CD4-positive, CD25-positive, alpha-beta regulatory T cell (primary cell): ENCODE results near the gene C1orf159. TPM values are rescaled to one million over a fixed set of nuclear protein-coding genes. Genes with fewer than 3 reads are reported as not detected.
A peak's percentile ranks its signal among the peaks of the same experiment; 100 is the strongest.

Source experiments
- ATAC-seq, 2 donors: fragments of 150-1000 bp; cut with Tn5 transposase; one replicate each; pipeline ENCODE4 v1.10.0; 2021; ENCODE audit warnings: low read depth in 2 of 2, moderate number of reproducible peaks in 2 of 2, moderate library complexity in 1 of 2
- DNase-seq, 3 donors: peaks; one replicate each; pipeline versions ENCODE4 v3.0.0 to v3.0.0-alpha.2; 2012 to 2022; ENCODE audit warnings: mixed read lengths in 1 of 3
- H3K27ac ChIP-seq: one replicate; pipeline ENCODE4 v1.7.0; 2013; ENCODE audit warnings: mild to moderate bottlenecking, low read length; ENCODE audit not compliant: insufficient read depth, poor library complexity, severe bottlenecking
- H3K27me3 ChIP-seq: one replicate; pipeline ENCODE4 v1.7.0; 2013; ENCODE audit warnings: low read length; ENCODE audit not compliant: control insufficient read depth, insufficient read depth
- H3K36me3 ChIP-seq: one replicate; pipeline ENCODE4 v1.7.0; 2013; ENCODE audit warnings: mild to moderate bottlenecking, low read length, moderate library complexity; ENCODE audit not compliant: control insufficient read depth, insufficient read depth
- H3K4me1 ChIP-seq: 2 replicates; pipeline ENCODE4 v1.7.0; 2013; ENCODE audit warnings: mild to moderate bottlenecking, low read length; ENCODE audit not compliant: insufficient read depth, control insufficient read depth, poor library complexity, severe bottlenecking
- H3K4me3 ChIP-seq: one replicate; pipeline ENCODE4 v1.7.0; 2013; ENCODE audit warnings: low read depth, mild to moderate bottlenecking, low read length, moderate library complexity
- H3K9me3 ChIP-seq, 2 experiments: 1 replicate in 1 of 2; 2 replicates in 1 of 2; pipeline ENCODE4 v1.7.0; 2013; ENCODE audit warnings: low read length in 2 of 2, mild to moderate bottlenecking in 1 of 2, moderate library complexity in 1 of 2; ENCODE audit not compliant: control insufficient read depth in 2 of 2
- H3K27ac Mint-ChIP-seq, 3 donors: one replicate each; pipeline ENCODE4 v1.8.0; 2020 to 2022; ENCODE audit warnings: mild to moderate bottlenecking in 3 of 3, mixed read lengths in 3 of 3, moderate library complexity in 2 of 3
- H3K27me3 Mint-ChIP-seq: one replicate; pipeline ENCODE4 v1.8.0; 2022; ENCODE audit warnings: mild to moderate bottlenecking, mixed read lengths
- H3K36me3 Mint-ChIP-seq: one replicate; pipeline ENCODE4 v1.8.0; 2020; ENCODE audit warnings: mixed read lengths
- H3K4me1 Mint-ChIP-seq, 4 donors: one replicate each; pipeline ENCODE4 v1.8.0; 2020 to 2022; ENCODE audit warnings: mixed read lengths in 4 of 4, mild to moderate bottlenecking in 1 of 4
- H3K4me3 Mint-ChIP-seq, 4 donors: one replicate each; pipeline ENCODE4 v1.8.0; 2020 to 2022; ENCODE audit warnings: mild to moderate bottlenecking in 4 of 4, mixed read lengths in 4 of 4, moderate library complexity in 3 of 4
- H3K9me3 Mint-ChIP-seq, 7 donors: one replicate each; pipeline ENCODE4 v1.8.0; 2020 to 2022; ENCODE audit warnings: mixed read lengths in 7 of 7, mild to moderate bottlenecking in 3 of 7, moderate library complexity in 2 of 7
- polyA plus RNA-seq, 4 donors: library from polyadenylated mRNA; unstranded; fragments of 300-500 nt; fragmentation: Illumina TruSeq; gene quantifications; one replicate each; pipeline ENCODE4 v1.2.3, GENCODE V29; 2021
- total RNA-seq: library from RNA; stranded (reverse); gene quantifications from one replicate; pipeline ENCODE4 v1.2.3, GENCODE V29; 2022

The C1orf159 gene
- total and polyA plus RNA-seq, 5 donors from 2014 or later = 3.0 to 20.0 (median 4.9) TPM

- Histone ChIP-seq H3K36me3 (no peaks in the 10 kb centered on the region), H3K27me3 (no peaks in the 10 kb centered on the region), H3K4me3 (no peak overlapping the region), H3K9me3 (no peaks in the 10 kb centered on the region), H3K4me1 (peaks cover 28% of the 10 kb centered on the region), H3K27ac (no peak overlapping the region)
- H3K4me3 Mint-ChIP-seq = peak overlapping the region in 3 of 4 donors; percentile 26 to 85 (median 75)
- H3K4me1 Mint-ChIP-seq = peaks cover 0 to 19% (median 8%) of the 10 kb centered on the region in 4 donors
- ATAC-seq (no peak), DNase-seq (no peak)
- peaks cover 35% of the 10 kb centered on the region for H3K27me3 Mint-ChIP-seq
- no peaks in the 10 kb centered on the region for H3K9me3 Mint-ChIP-seq
- H3K36me3 Mint-ChIP-seq = no peaks in the 10 kb centered on the region
- H3K27ac Mint-ChIP-seq = no peak overlapping the region
Observed at GRCh38 chr1:1034439-1034781, 81.5 kb downstream of the C1orf159 start.

- no peak for DNase-seq
Observed at GRCh38 chr1:1033731-1034438, 82.0 kb downstream of the C1orf159 start.

GRCh38 chr1:1033009-1033587, 82.8 kb downstream of the C1orf159 start:
- Histone ChIP-seq H3K27ac (no peak overlapping the region), H3K27me3 (no peaks in the 10 kb centered on the region), H3K4me3 (no peak overlapping the region), H3K9me3 (no peaks in the 10 kb centered on the region), H3K4me1 (peaks cover 21% of the 10 kb centered on the region), H3K36me3 (no peaks in the 10 kb centered on the region)
- peaks cover 0 to 7% (median 3%) of the 10 kb centered on the region in 4 donors for H3K4me1 Mint-ChIP-seq
- no peak overlapping the region for H3K27ac Mint-ChIP-seq
- H3K36me3 Mint-ChIP-seq = no peaks in the 10 kb centered on the region
- H3K27me3 Mint-ChIP-seq = peaks cover 25% of the 10 kb centered on the region
- ATAC-seq (peak; percentile 79 to 85), DNase-seq (peak; percentile 73 to 86 (median 79))
- peak overlapping the region in 1 of 4 donors; percentile 60 for H3K4me3 Mint-ChIP-seq
- no peaks in the 10 kb centered on the region for H3K9me3 Mint-ChIP-seq

More at GRCh38 chr1:1033731-1034438, 82.0 kb downstream of the C1orf159 start:
- Histone ChIP-seq H3K27me3 (no peaks in the 10 kb centered on the region), H3K4me1 (peaks cover 23% of the 10 kb centered on the region), H3K27ac (no peak overlapping the region), H3K4me3 (no peak overlapping the region), H3K9me3 (no peaks in the 10 kb centered on the region), H3K36me3 (no peaks in the 10 kb centered on the region)
- peak overlapping the region in 2 of 4 donors; percentile 22 to 56 for H3K4me3 Mint-ChIP-seq
- ATAC-seq = no peak
- H3K27me3 Mint-ChIP-seq = peaks cover 33% of the 10 kb centered on the region
- H3K36me3 Mint-ChIP-seq = no peaks in the 10 kb centered on the region
- no peaks in the 10 kb centered on the region for H3K9me3 Mint-ChIP-seq
- H3K27ac Mint-ChIP-seq = no peak overlapping the region
- H3K4me1 Mint-ChIP-seq = peaks cover 0 to 14% (median 6%) of the 10 kb centered on the region in 4 donors

GRCh38 chr1:1032424-1032823, 83.5 kb downstream of the C1orf159 start:
- Mint-ChIP-seq H3K4me1 (peaks cover 0 to 7% (median 3%) of the 10 kb centered on the region in 4 donors), H3K36me3 (no peaks in the 10 kb centered on the region), H3K9me3 (no peaks in the 10 kb centered on the region), H3K4me3 (peak overlapping the region in 3 of 4 donors; percentile 58 to 81 (median 60)), H3K27me3 (peaks cover 25% of the 10 kb centered on the region), H3K27ac (no peak overlapping the region)
- H3K36me3 ChIP-seq = no peaks in the 10 kb centered on the region
- H3K27ac ChIP-seq = no peak overlapping the region
- ATAC-seq (no peak), DNase-seq (no peak)
- H3K4me1 ChIP-seq = peaks cover 21% of the 10 kb centered on the region
- no peak overlapping the region for H3K4me3 ChIP-seq
- no peaks in the 10 kb centered on the region for H3K9me3 ChIP-seq
- H3K27me3 ChIP-seq = no peaks in the 10 kb centered on the region

Other genes with a start within 250 kb of the C1orf159 start
- not detected for gene SAMD11, start 192.2 kb downstream of the C1orf159 start, total RNA-seq
- gene SAMD11, start 192.2 kb downstream of the C1orf159 start, polyA plus RNA-seq = under 1 TPM in 2 of 4 donors, not detected in 2; 0.14 to 0.31 TPM
- gene NOC2L, start 156.8 kb downstream of the C1orf159 start, total RNA-seq = 54.0 TPM
- gene NOC2L, start 156.8 kb downstream of the C1orf159 start, polyA plus RNA-seq = 10 to 100 TPM; 36.8 to 56.6 (median 53.5) TPM
- 28.4 TPM for gene KLHL17, start 155.5 kb downstream of the C1orf159 start, total RNA-seq
- 1 to 10 TPM; 1.5 to 1.6 (median 1.6) TPM for gene KLHL17, start 155.5 kb downstream of the C1orf159 start, polyA plus RNA-seq
- gene PLEKHN1, start 149.6 kb downstream of the C1orf159 start, total RNA-seq = 2.5 TPM
- gene PLEKHN1, start 149.6 kb downstream of the C1orf159 start, polyA plus RNA-seq = under 1 TPM in 2 of 4 donors, not detected in 2; 0.39 to 0.61 TPM
- not detected for gene PERM1, start 134.0 kb downstream of the C1orf159 start, total RNA-seq
- gene PERM1, start 134.0 kb downstream of the C1orf159 start, polyA plus RNA-seq = not detected
- 25.9 TPM for gene HES4, start 116.0 kb downstream of the C1orf159 start, total RNA-seq
- 1 to 10 TPM in 2 of 4 donors, under 1 TPM in 1, not detected in 1; 0.21 to 1.3 (median 1.1) TPM for gene HES4, start 116.0 kb downstream of the C1orf159 start, polyA plus RNA-seq
- gene ISG15, start 102.6 kb downstream of the C1orf159 start, total RNA-seq = 76.7 TPM
- gene ISG15, start 102.6 kb downstream of the C1orf159 start, polyA plus RNA-seq = 100 to 1,000 TPM; 174 to 489 (median 295) TPM
- 4.2 TPM for gene AGRN, start 96.0 kb downstream of the C1orf159 start, total RNA-seq
- under 1 TPM in 3 of 4 donors, not detected in 1; 0.06 to 0.38 (median 0.21) TPM for gene AGRN, start 96.0 kb downstream of the C1orf159 start, polyA plus RNA-seq
- gene RNF223, start 41.8 kb downstream of the C1orf159 start, total RNA-seq = not detected
- gene RNF223, start 41.8 kb downstream of the C1orf159 start, polyA plus RNA-seq = not detected
- gene TTLL10, start 57.8 kb upstream of the C1orf159 start, total RNA-seq = not detected
- not detected for gene TTLL10, start 57.8 kb upstream of the C1orf159 start, polyA plus RNA-seq
- 47.8 TPM for gene TNFRSF18, start 90.5 kb upstream of the C1orf159 start, total RNA-seq
- 10 to 100 TPM; 17.4 to 54.5 (median 25.2) TPM for gene TNFRSF18, start 90.5 kb upstream of the C1orf159 start, polyA plus RNA-seq
- 65.8 TPM for gene TNFRSF4, start 98.1 kb upstream of the C1orf159 start, total RNA-seq
- 10 to 100 TPM; 19.0 to 50.2 (median 32.2) TPM for gene TNFRSF4, start 98.1 kb upstream of the C1orf159 start, polyA plus RNA-seq
- 165 TPM for gene SDF4, start 115.9 kb upstream of the C1orf159 start, total RNA-seq
- 100 to 1,000 TPM in 2 of 4 donors, 10 to 100 TPM in 2; 70.3 to 113 (median 91.6) TPM for gene SDF4, start 115.9 kb upstream of the C1orf159 start, polyA plus RNA-seq
- gene B3GALT6, start 116.1 kb upstream of the C1orf159 start, total RNA-seq = 10.0 TPM
- gene B3GALT6, start 116.1 kb upstream of the C1orf159 start, polyA plus RNA-seq = 10 to 100 TPM in 1 of 4 donors, 1 to 10 TPM in 3; 4.0 to 11.5 (median 7.3) TPM
- gene C1QTNF12, start 130.6 kb upstream of the C1orf159 start, total RNA-seq = 6.2 TPM
- gene C1QTNF12, start 130.6 kb upstream of the C1orf159 start, polyA plus RNA-seq = under 1 TPM in 1 of 4 donors, not detected in 3; 0.39 TPM
- gene UBE2J2, start 157.8 kb upstream of the C1orf159 start, total RNA-seq = 56.4 TPM
- 10 to 100 TPM; 72.9 to 97.5 (median 85.4) TPM for gene UBE2J2, start 157.8 kb upstream of the C1orf159 start, polyA plus RNA-seq
- gene SCNN1D, start 164.3 kb upstream of the C1orf159 start, total RNA-seq = 4.0 TPM
- not detected for gene SCNN1D, start 164.3 kb upstream of the C1orf159 start, polyA plus RNA-seq
- 75.5 TPM for gene ACAP3, start 191.8 kb upstream of the C1orf159 start, total RNA-seq
- 1 to 10 TPM; 2.7 to 9.0 (median 4.1) TPM for gene ACAP3, start 191.8 kb upstream of the C1orf159 start, polyA plus RNA-seq
- gene PUSL1, start 192.5 kb upstream of the C1orf159 start, total RNA-seq = 18.3 TPM
- gene PUSL1, start 192.5 kb upstream of the C1orf159 start, polyA plus RNA-seq = 10 to 100 TPM; 17.7 to 21.0 (median 19.1) TPM
- 138 TPM for gene INTS11, start 208.6 kb upstream of the C1orf159 start, total RNA-seq
- gene INTS11, start 208.6 kb upstream of the C1orf159 start, polyA plus RNA-seq = 10 to 100 TPM; 66.2 to 74.0 (median 67.8) TPM
- 27.0 TPM for gene CPTP, start 208.7 kb upstream of the C1orf159 start, total RNA-seq
- gene CPTP, start 208.7 kb upstream of the C1orf159 start, polyA plus RNA-seq = 10 to 100 TPM; 21.4 to 40.1 (median 32.6) TPM
- 2.0 TPM for gene TAS1R3, start 215.2 kb upstream of the C1orf159 start, total RNA-seq
- gene TAS1R3, start 215.2 kb upstream of the C1orf159 start, polyA plus RNA-seq = under 1 TPM in 2 of 4 donors, not detected in 2; 0.06 to 0.11 TPM
- 40.0 TPM for gene DVL1, start 233.3 kb upstream of the C1orf159 start, total RNA-seq
- 1 to 10 TPM in 1 of 4 donors, under 1 TPM in 3; 0.43 to 1.1 (median 0.82) TPM for gene DVL1, start 233.3 kb upstream of the C1orf159 start, polyA plus RNA-seq
- 0.17 TPM for gene MXRA8, start 242.5 kb upstream of the C1orf159 start, total RNA-seq
- gene MXRA8, start 242.5 kb upstream of the C1orf159 start, polyA plus RNA-seq = not detected